Thoracic aorta endothelial cell (primary cell): ENCODE data around the gene HSP90AA1. TPM values are rescaled to one million over a fixed set of nuclear protein-coding genes. Genes with fewer than 3 reads are reported as not detected.

Source experiments
- small RNA-seq: library from RNA; depleted of rRNA; stranded (forward); fragments of <200 nt; gene quantifications from one replicate; pipeline ENCODE3, GENCODE V24; 2012
- total RNA-seq: library from RNA; depleted of rRNA; stranded (reverse); fragments of >200 nt; gene quantifications from 2 replicates; pipeline ENCODE4 v1.2.3, GENCODE V29; 2012

Gene HSP90AA1
- 503 and 705 TPM in 2 replicates for total RNA-seq

DNA sequence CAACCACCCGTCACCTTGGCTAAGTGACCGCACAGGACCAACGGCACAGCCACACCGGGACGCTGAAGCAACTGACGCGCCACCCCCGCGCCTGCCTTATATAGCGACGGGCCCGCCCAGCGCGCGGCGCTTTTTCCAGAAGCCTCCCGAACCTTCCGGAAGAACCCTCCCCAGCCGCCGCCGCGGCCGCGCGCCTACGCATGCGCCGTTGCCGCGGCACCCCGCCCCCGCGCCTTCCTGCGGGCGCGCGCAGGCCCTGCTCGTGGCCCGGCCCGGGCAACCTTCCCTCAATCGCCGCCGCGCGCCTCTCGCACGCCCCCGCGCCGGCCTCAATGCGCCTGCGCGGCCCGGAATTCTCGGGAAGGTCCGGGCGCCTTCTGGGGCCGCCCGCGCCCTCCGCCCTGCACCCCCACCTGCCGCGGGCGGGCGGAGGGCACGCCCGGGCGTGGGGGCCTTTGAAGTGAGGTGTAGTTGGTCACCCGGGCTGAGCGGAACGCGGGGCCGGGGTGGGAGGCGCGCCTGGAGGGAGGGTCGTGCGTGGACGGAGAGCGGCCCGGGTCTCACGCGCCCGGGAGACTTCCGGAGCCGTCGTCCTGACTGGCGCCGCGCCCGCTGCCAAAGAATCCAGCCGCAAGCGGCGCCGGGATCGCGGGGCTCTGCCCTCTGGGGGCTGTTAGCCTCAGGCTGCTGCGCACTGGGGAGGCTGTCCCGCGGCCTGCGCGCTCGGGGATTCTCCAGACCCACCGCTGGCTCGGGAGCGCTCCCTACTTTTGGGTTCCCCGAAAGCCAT lies at the start of gene HSP90AA1:
HSP90AA1 (minus strand) TSS at position 73 of the 790 bp plus-strand sequence. CDS start 666 bp downstream, outside the sequence.

Small RNAs within 50 kb of the gene (small RNA-seq; reads per million reads assigned to genes)
- gene RN7SL472P = not detected

Other genes with a start within 250 kb of the HSP90AA1 start
- gene DYNC1H1, start 122.5 kb downstream of the HSP90AA1 start, total RNA-seq = 801 and 859 TPM in 2 replicates
- gene WDR20, start 52.9 kb upstream of the HSP90AA1 start, total RNA-seq = 17.5 and 18.2 TPM in 2 replicates
- 7.0 and 8.1 TPM in 2 replicates for gene MOK, start 218.1 kb upstream of the HSP90AA1 start, total RNA-seq
- gene ZNF839, start 232.7 kb upstream of the HSP90AA1 start, total RNA-seq = 9.3 and 9.4 TPM in 2 replicates